HG03520 (cell line): ENCODE data around the gene IVD.

Experiments
- ATAC-seq: cut with Tn5 transposase; IDR thresholded peaks from one replicate; pipeline ENCODE4 v1.9.1; 2021; ENCODE audit warnings: mild to moderate bottlenecking, moderate library complexity; ENCODE audit not compliant: unreplicated experiment

Gene IVD

DNA sequence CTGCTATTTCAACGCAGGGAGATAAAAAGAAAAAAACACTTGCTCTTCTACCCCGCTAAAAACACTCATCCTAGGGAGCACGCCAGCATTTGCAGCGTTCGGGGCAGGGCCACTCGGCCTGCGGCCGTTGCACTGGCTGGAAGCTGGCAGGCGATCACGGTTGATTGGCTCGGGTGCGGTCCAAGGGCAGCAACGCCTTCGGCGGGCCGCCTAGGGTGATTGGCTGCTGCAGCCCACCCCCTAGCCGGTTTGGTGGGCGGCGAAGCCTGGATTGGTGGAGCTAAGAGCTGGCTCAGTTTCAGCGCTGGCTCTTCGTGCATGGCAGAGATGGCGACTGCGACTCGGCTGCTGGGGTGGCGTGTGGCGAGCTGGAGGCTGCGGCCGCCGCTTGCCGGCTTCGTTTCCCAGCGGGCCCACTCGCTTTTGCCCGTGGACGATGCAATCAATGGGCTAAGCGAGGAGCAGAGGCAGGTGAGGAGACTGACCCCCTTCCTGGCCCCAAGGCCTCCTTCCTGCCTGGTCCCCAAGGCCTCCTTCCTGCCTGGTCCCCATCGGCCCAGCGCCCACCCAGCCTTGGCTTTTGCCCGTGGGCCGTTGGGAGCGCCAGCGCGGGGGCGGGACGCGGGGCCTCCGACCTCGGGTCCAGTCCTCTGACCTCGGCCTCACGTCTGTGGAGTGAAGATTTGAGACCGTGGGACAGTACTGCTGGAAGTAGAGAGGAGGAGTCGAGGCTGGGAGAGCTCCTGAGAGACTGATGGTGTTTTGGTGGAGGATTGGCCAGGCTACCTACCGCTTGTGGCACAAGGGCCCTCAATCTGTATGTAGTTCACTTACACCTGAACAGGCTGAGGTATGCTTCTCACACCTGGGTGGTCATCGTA, at the start of gene IVD:
Gene IVD, plus strand, starts transcription at position 295 of the 881 bp plus-strand sequence. Its CDS starts 33 bp downstream, at position 328.
- peak; percentile 83 for ATAC-seq

DNA sequence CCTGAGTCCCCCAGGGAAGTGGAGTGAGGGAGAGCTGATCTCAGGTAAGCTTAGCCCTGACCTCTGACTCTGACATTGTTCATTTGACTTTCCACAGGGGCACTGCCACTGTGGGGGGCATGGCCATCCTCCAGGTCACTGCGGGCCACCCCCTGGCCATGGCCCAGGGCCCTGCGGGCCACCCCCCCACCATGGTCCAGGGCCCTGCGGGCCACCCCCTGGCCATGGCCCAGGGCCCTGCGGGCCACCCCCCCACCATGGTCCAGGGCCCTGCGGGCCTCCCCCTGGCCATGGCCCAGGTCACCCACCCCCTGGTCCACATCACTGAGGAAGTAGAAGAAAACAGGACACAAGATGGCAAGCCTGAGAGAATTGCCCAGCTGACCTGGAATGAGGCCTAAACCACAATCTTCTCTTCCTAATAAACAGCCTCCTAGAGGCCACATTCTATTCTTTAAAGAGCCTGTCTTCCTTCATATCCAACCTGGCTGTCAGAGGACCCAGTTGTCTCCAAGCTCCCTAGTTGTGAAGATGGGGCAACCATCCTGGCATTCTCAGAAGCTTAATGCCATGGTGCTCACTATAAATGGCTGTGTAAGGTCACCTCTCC, 49.5 kb upstream of the IVD start:
- no peak for ATAC-seq

DNA sequence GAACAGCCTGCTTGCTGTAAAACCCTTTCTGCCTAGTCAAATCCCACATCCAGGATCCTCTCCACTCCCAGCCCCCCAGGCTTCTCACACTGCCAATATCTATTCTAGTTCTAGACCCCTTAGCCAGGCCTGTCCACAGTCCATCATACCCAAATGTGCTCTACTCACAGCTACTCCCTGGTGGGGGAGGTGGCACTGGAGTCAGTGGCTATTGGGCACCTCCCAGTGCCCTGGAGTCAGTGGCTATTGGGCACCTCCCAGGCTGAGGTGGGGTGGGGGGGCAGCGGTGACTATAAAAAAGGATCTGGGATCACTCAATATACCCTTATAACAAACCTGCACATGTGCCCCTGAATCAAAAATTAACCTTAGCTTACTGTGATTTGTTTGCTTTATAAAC, 48.3 kb upstream of the IVD start:
- no peak for ATAC-seq

DNA sequence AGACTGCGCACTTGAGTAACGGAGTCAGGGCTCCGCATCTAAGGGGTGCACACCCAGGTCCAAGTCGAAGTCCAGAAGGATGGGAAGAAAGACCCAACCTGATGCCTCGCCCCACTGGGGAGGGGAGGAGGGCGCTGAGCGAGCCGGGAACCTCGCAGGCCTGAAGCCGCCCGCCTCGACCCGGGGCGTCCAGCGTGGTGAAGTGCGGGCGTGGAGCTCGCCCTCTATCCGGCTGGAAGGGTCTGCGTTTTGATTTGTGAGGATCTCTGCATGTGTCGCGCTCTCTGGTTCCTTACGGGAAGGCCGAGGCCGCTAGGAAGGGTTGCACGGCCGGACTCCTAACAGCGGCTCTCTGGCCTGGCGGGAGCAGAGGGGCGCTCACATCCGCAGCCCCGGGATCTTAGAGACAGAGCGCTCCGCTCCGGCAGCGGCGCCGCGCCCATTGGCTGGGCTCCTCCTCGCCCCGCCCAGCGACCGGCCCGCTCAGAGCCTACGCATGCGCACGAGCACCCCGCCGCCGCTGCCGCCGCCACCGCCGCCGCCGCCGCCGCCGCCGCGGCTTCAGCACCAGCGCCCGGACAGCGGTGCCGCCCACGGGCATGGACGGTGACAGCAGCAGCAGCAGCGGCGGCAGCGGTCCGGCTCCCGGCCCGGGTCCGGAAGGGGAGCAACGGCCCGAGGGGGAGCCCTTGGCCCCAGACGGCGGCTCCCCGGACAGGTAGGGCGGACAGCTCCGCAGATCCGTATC, 47.7 kb upstream of the IVD start, which contains the start of gene DISP2:
Gene DISP2, plus strand, starts transcription at position 497 of the 748 bp plus-strand sequence. Its CDS starts 103 bp downstream, at position 600.
- peak; percentile 82 for ATAC-seq

DNA sequence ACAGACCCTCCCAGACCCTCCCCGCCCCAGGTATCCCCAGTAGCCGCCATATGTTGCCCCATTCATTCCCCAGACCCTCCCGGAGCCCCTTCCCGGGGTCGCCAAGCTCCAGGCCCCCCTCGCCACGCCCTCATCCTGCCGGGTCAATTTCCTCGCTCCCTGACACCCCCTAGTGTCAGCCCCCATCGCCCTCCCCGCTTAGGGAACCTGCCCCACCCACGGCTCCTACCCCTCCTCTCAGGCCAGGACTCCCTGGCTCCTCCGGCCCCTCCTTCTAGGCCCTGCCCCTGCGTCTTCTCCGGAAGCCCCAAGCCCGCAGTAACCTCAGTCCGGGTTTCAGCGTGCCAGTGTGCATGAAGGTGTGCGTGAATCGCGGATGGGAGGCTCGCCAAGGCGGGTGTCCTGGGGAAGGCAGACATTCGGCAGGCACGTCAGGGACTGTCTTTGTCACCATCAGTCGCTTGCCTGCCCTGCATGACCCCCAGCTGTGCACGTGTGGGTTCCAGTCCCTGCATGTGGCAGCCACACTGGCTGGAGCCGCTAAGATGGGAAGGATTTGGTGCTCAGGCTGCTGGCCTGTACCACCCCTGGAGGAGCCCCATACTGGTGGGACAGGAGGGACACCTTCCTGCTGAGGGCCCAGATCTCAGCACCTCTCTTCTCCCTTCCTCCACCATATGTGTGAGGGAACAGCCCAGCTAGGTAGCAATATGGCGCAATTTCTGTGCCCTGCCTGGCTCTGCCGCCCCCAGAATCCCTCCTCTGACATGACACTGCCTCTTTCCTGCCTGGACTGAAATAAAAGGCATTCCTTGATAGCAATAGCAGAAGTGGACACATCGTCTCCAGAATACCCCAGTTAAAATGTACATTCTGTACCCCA, 46.9 kb upstream of the IVD start:
- no peak for ATAC-seq

DNA sequence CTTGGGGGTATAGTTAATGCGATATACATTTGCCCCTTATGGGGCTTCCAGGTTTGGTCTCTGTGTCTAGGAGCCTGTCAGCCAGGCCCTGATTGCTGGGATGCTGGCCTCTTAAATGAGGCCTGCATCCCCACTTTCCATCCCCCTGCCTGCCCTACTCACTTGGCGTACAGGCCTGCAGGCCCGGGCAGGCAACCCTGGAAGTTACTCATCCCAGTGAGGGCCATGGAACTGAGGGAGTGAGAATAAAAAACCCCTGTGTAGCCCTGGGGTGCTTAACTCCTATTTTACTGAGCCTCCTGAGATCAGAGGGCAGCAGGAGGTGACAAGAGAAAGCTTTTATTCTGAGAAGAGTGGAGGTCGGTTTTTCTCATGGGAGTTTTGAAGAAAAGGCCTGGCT, 45.6 kb upstream of the IVD start:
- no peak for ATAC-seq

DNA sequence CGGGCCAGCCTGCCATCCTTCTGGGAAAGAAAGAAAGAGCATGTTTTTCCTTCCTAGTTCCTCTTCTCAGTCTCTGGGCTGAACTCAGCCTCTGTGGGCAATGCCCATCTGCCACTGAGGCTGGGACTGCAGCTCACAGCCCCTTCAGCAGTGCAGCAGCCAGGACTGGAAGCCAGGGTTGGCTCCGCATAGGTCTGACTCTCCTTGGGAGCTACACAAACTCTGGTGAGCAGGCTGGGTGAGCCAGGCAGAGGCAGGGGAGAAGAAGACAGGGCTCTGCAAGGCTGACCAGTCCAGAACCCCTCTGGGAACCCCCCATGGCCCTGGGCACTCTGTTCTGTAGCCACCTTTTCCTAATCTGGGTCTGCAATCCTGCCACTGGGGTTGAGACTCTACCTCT, 44.0 kb upstream of the IVD start:
- no peak for ATAC-seq

DNA sequence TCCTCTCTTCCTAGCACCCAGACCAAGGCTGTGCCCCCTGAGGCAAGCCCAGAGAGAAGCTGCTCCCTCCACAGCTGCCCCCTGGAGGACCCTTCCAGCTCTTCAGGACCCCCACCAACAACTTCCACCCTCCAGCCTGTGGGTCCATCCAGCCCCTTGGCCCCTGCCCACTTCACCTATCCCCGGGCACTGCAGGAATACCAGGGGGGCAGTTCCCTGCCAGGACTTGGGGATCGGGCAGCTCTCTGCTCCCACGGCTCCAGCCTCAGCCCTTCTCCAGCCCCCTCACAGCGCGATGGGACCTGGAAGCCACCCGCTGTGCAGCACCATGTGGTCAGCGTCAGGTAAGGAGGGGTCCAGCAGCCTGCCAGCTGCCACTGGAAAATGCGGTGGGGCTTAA, 42.0 kb upstream of the IVD start:
- no peak for ATAC-seq

DNA sequence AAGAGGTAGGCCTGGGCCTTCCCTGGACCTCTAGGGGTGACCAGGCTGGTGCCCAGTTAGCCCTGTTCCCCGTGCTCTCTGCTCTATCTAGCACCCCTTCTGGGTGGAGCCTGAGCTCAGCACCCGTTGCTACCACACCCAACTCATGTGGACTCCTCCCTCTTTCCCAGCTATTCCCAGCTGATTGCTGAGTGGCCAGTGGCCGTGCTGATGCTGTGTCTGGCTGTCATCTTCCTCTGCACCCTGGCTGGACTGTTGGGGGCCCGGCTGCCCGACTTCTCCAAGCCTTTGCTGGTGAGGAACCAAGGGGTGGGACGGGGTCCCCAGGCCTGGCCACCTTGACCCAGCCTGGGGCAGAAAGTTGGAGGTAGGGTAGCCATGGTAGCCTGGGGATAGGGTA, 41.3 kb upstream of the IVD start:
- ATAC-seq: no peak

DNA sequence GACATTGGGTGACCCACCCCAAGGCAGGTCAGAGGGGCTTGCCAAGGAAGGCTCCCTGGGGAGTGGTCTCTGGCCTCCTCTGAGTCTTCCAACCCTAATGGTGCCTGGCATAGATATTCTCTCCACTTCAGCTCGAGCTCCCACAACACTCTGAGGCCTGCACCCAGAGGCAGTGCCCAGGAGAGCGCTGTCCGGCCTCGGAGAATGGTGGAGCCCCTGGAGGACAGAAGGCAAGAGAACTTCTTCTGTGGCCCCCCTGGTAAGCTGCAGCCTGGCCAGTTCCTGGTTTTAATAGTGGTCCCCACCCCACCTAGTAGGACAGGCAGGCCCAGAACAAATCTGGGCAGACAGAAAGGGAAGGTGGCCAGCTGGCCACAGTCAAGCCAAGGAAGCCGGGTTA, 40.6 kb upstream of the IVD start:
- no peak for ATAC-seq

DNA sequence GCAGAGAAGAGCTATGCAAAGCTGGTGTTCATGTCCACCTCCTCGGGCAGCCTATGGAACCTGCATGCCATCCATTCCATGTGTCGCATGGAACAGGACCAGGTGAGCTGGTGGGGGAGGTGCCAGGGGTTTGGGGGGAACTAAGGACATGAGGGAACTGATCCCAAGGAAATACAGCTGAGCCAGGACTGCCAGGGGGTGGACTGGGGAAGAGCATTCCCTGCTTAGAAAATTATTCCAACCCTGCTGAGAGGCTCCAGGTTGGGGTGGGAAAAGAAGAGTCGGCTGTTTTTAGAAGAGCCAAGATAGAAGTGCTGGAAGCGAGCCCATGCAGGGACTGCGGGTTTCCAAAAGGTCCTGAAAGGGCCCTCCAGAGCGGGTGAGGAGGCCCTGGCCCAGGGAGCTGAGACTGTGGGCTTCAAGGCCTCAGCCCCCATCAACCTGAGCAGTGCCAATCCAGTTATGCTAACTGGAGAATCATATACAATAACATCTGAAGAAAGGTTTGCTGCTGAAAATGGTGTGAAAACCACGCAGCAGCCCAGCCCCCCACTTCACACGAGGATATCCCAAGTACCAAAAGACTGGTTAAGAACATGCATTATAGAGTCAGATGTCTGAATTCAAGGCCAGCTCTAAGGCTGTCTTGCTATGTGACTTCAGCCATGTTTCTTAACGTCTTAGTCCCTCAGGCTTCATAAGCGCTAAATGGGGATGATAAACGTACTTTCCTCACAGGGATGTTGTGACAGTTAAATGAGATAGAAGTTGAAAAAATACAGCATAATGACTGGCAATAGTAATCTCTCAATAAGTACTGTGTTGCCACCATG, 39.8 kb upstream of the IVD start:
- no peak for ATAC-seq

DNA sequence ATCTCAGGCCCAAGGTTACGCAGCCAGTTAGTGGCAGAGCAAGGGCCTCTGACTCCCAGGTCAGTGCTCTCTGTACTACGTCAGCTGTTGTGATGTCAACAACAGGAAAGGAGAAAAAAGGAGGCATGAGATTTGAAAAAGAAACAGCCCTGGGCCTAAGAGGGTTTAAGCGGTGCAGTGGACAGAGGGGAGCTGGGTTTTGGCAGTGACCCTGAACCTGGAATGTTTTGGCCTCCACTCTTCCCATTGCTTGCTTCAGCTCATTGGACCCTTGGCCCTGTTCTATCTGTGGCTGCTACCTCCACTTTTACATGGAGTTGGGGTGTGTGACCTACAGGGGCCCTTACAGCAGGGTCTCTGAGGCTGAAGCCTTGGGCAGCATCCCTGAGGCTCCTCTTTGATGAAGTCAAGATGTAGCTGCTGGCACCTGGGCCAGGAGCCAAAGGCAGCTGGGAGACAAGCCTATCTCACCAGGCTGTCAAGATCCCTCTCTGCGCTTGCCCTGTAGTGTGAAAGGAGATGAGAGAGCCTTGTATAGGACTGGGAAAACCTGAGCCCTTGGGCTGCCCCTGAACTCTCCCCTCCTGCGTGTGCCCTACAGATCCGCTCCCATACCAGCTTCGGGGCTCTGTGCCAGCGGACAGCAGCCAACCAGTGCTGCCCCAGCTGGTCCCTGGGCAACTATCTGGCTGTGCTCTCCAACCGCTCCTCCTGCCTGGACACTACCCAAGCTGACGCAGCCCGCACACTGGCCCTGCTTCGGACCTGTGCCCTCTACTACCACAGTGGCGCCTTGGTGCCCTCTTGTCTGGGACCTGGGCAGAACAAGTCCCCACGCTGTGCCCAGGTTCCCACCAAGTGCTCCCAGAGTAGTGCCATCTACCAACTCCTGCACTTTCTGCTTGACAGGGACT, 38.9 kb upstream of the IVD start:
- no peak for ATAC-seq

DNA sequence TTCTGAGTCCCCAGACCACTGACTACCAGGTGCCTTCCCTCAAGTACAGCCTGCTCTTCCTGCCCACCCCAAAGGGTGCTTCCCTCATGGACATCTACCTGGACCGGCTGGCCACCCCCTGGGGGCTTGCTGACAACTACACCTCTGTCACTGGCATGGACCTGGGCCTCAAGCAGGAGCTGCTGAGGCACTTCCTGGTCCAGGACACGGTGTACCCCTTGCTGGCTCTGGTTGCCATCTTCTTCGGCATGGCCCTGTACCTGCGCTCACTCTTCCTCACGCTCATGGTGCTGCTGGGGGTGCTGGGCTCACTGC, 38.3 kb upstream of the IVD start:
- no peak for ATAC-seq

DNA sequence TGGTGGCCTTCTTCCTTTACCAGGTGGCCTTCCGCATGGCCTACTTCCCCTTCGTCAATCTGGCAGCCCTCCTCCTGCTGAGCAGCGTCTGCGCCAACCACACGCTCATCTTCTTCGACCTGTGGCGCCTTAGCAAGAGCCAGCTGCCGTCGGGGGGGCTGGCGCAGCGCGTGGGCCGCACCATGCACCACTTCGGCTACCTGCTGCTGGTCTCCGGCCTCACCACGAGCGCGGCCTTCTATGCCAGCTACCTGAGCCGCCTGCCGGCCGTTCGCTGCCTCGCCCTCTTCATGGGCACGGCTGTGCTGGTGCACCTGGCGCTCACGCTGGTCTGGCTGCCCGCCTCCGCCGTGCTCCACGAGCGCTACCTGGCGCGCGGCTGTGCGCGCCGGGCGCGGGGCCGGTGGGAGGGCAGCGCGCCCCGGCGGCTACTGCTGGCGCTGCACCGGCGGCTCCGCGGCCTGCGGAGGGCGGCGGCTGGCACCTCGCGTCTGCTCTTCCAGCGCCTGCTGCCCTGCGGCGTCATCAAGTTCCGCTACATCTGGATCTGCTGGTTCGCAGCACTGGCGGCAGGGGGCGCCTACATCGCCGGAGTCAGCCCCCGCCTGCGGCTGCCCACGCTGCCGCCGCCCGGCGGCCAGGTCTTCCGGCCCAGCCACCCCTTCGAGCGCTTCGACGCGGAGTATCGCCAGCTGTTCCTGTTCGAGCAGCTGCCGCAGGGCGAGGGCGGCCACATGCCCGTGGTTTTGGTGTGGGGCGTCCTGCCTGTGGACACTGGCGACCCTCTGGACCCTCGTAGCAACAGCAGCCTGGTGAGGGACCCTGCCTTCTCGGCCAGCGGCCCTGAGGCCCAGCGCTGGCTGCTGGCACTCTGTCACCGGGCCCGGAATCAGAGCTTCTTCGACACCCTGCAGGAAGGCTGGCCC, 37.6 kb upstream of the IVD start:
- ATAC-seq: peak; percentile 70

DNA sequence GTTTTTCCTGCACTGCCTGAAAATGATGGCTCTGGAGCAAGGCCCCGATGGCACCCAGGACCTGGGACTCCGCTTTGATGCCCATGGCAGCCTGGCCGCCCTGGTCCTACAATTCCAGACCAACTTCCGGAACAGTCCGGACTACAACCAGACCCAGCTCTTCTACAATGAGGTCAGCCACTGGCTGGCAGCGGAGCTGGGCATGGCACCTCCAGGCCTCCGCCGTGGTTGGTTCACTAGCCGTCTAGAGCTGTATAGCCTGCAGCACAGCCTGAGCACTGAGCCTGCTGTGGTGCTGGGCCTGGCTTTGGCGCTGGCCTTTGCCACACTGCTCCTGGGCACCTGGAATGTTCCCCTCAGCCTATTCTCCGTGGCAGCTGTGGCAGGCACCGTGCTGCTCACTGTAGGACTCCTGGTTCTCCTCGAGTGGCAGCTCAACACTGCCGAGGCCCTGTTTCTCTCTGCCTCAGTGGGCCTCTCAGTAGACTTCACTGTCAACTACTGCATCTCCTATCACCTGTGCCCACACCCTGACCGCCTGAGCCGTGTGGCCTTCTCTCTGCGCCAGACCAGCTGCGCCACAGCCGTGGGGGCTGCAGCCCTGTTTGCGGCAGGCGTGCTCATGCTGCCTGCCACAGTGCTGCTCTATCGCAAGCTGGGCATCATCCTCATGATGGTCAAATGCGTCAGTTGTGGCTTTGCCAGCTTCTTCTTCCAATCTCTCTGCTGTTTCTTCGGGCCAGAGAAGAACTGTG, 36.7 kb upstream of the IVD start:
- ATAC-seq: no peak

DNA sequence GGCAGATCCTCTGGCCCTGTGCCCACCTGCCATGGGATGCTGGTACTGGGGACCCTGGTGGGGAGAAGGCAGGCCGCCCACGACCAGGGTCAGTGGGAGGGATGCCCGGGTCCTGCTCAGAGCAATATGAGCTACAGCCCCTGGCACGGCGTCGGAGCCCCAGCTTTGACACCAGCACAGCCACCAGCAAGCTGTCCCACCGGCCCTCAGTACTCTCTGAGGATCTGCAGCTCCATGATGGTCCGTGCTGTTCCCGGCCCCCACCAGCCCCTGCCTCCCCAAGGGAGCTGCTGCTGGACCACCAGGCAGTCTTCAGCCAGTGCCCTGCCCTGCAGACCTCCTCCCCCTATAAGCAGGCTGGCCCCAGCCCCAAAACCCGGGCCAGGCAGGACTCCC, 36.1 kb upstream of the IVD start:
- no peak for ATAC-seq

DNA sequence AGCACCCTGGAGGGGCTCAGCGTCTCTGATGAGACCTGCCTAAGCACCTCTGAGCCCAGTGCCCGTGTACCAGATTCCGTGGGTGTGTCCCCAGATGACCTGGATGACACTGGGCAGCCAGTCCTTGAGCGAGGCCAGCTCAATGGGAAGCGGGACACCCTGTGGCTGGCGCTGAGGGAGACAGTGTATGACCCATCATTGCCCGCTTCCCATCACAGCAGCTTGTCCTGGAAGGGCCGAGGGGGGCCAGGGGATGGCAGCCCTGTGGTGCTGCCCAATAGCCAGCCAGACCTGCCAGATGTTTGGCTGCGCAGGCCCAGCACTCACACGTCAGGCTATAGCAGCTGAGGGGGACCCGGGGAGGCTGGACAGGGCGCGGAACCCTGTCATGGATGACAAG, 35.6 kb upstream of the IVD start:
- no peak for ATAC-seq
